Keratinocyte (primary cell): ENCODE results near the gene SOS1.

ENCODE experiments used
- EZH2 ChIP-seq: IDR thresholded peaks from one replicate; pipeline ENCODE4 v1.6.1; 2012; ENCODE audit warnings: inconsistent platforms, mild to moderate bottlenecking, low read length, moderate library complexity
- TF ChIP-seq, protein P1 (sequence below), 3 experiments: IDR thresholded peaks in 1 of 3; conservative IDR thresholded peaks in 1 of 3; optimal IDR thresholded peaks in 1 of 3; 2 replicates in 2 of 3; 3 replicates in 1 of 3; pipeline versions ENCODE3 to v1.5.1; 2011; ENCODE audit warnings: low read length in 3 of 3, mild to moderate bottlenecking in 3 of 3, moderate library complexity in 2 of 3, control low read depth in 1 of 3, inconsistent platforms in 1 of 3; ENCODE audit not compliant: insufficient read depth in 2 of 3; ENCODE audit errors: extremely low read depth in 1 of 3

- TF ChIP-seq, protein P1, sequence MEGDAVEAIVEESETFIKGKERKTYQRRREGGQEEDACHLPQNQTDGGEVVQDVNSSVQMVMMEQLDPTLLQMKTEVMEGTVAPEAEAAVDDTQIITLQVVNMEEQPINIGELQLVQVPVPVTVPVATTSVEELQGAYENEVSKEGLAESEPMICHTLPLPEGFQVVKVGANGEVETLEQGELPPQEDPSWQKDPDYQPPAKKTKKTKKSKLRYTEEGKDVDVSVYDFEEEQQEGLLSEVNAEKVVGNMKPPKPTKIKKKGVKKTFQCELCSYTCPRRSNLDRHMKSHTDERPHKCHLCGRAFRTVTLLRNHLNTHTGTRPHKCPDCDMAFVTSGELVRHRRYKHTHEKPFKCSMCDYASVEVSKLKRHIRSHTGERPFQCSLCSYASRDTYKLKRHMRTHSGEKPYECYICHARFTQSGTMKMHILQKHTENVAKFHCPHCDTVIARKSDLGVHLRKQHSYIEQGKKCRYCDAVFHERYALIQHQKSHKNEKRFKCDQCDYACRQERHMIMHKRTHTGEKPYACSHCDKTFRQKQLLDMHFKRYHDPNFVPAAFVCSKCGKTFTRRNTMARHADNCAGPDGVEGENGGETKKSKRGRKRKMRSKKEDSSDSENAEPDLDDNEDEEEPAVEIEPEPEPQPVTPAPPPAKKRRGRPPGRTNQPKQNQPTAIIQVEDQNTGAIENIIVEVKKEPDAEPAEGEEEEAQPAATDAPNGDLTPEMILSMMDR (optimal IDR thresholded peaks at IDR 0.05 in 1 of 3, IDR thresholded peaks at IDR 0.05 in 1 of 3, conservative IDR thresholded peaks at IDR 0.05 in 1 of 3; ENCODE audit: extremely low read depth in 1 of 3, insufficient read depth in 2 of 3, low read length in 3 of 3), result no peak
- TF ChIP-seq EZH2, result no peak
Measured at GRCh38 chr2:39024833-39025232, 96.0 kb downstream of the SOS1 start.
